Forelimb muscle (tissue), 1 donor: Measurements from ENCODE around the gene CPE. TPM values are rescaled to one million over a fixed set of nuclear protein-coding genes. Genes with fewer than 3 reads are reported as not detected.
"Not testable (repeated sequence)": the region's sequence is repeated elsewhere in the genome, so short reads cannot be mapped to it uniquely, and the experiment has no call there.

Source experiments
- DNase-seq: peaks from one replicate; pipeline ENCODE4 v3.0.0-alpha.2; 2013; ENCODE audit warnings: low read depth
- polyA plus RNA-seq: library from polyadenylated mRNA; unstranded; fragments of 120-200 nt; gene quantifications from one replicate; pipeline ENCODE4 v1.2.1, GENCODE V29; 2013; ENCODE audit not compliant: insufficient read length

Gene CPE
- 60.6 TPM for polyA plus RNA-seq

GRCh38 chr4:165378745-165379677, at the start of gene CPE:
TSS of gene CPE (plus strand) at chr4:165379008. CDS start at chr4:165379222, 214 bp downstream.
- DNase-seq = peak; percentile 34

GRCh38 chr4:165330071-165330470, 48.7 kb upstream of the CPE start:
- DNase-seq = no peak

GRCh38 chr4:165330666-165331065, 48.1 kb upstream of the CPE start:
- DNase-seq = no peak

GRCh38 chr4:165331359-165331758, 47.4 kb upstream of the CPE start:
- no peak for DNase-seq

GRCh38 chr4:165331823-165332222, 47.0 kb upstream of the CPE start:
- no peak for DNase-seq

GRCh38 chr4:165332502-165332901, 46.3 kb upstream of the CPE start:
- DNase-seq = no peak

GRCh38 chr4:165335163-165335703, 43.6 kb upstream of the CPE start:
- DNase-seq = no peak

GRCh38 chr4:165336743-165337142, 42.1 kb upstream of the CPE start:
- DNase-seq = no peak

GRCh38 chr4:165342340-165342739, 36.5 kb upstream of the CPE start:
- not testable (repeated sequence) for DNase-seq

GRCh38 chr4:165343353-165344191, 35.2 kb upstream of the CPE start:
- no peak for DNase-seq

- DNase-seq = no peak
Measured at GRCh38 chr4:165345666-165346417, 33.0 kb upstream of the CPE start.

GRCh38 chr4:165347647-165348569, 30.9 kb upstream of the CPE start:
- DNase-seq = no peak

GRCh38 chr4:165351359-165352130, 27.3 kb upstream of the CPE start:
- no peak for DNase-seq

- no peak for DNase-seq
Measured at GRCh38 chr4:165355900-165356300, 22.9 kb upstream of the CPE start.

GRCh38 chr4:165359506-165359905, 19.3 kb upstream of the CPE start:
- no peak for DNase-seq

GRCh38 chr4:165360041-165360695, 18.6 kb upstream of the CPE start:
- no peak for DNase-seq

- no peak for DNase-seq
Measured at GRCh38 chr4:165360985-165361670, 17.7 kb upstream of the CPE start.

- no peak for DNase-seq
Measured at GRCh38 chr4:165361810-165362209, 17.0 kb upstream of the CPE start.
